K562 (cell line): ENCODE data around the gene CDKN2B. TPM values are rescaled to one million over a fixed set of nuclear protein-coding genes. Genes with fewer than 3 reads are reported as not detected.

Experiments
- ATAC-seq: fragments of 200-7000 bp; cut with Tn5 transposase; 3 replicates; pipeline ENCODE4 v1.9.1; 2020; ENCODE audit warnings: moderate library complexity
- BruUV-seq: library from RNA; stranded (reverse); fragments of 400-500 nt; replicated peaks from 2 replicates; lab custom pipeline; 2021; lab: Mats Ljungman, UMichigan
- CTCF ChIA-PET: fragments of 300-600 bp; formaldehyde crosslinking; extraction: SDS; loops from one replicate; lab custom pipeline; 2021; ENCODE audit warnings: low intra/inter-chr PET ratio; lab: Yijun Ruan, JAX
- POLR2A ChIA-PET: fragments of 300-600, 350-650 bp; sonication (Branson Sonifier 250); formaldehyde crosslinking; extraction: SDS; loops from one replicate; lab custom pipeline; 2021; ENCODE audit warnings: antibody characterized with exemption, inconsistent platforms; lab: Yijun Ruan, JAX
- DNase-seq, 4 experiments: peaks; one replicate each; pipeline versions ENCODE4 v3.0.0 to v3.0.0-alpha.2; 2011 to 2018; ENCODE audit warnings: low spot score in 3 of 4, mixed read lengths in 3 of 4; ENCODE audit errors: extremely low read depth in 1 of 4
- FAIRE-seq: peaks from 2 replicates; lab custom pipeline; 2011; peaks lifted over from hg19 to GRCh38; lab: Jason Lieb, UNC
- H2AFZ ChIP-seq: 2 replicates; pipeline ENCODE4 v1.6.0; 2011; ENCODE audit warnings: low read depth, low read length, control low read depth, inconsistent platforms
- H3K27ac ChIP-seq: fragments of 200-600 bp; 3 replicates; pipeline ENCODE4 v1.8.0; 2011; ENCODE audit warnings: low read depth, mild to moderate bottlenecking, control low read depth, inconsistent platforms, low read length, moderate library complexity, mixed read lengths; ENCODE audit errors: extremely low read depth
- H3K27me3 ChIP-seq, 2 experiments: fragments of 300-600 bp in 1 of 2; 2 replicates in 1 of 2; 3 replicates in 1 of 2; pipeline versions ENCODE4 v1.6.0 to v1.8.0; 2011; ENCODE audit warnings: inconsistent platforms in 2 of 2, low read length in 2 of 2, mild to moderate bottlenecking in 1 of 2, mixed read lengths in 1 of 2, moderate library complexity in 1 of 2; ENCODE audit not compliant: control insufficient read depth in 2 of 2, insufficient read depth in 2 of 2
- H3K36me3 ChIP-seq: fragments of 300-600 bp; 3 replicates; pipeline ENCODE4 v1.8.0; 2011; ENCODE audit warnings: mild to moderate bottlenecking, low read length, inconsistent platforms; ENCODE audit not compliant: control insufficient read depth, insufficient read depth
- H3K4me1 ChIP-seq, 2 experiments: fragments of 200-600 bp in 1 of 2; replicated peaks in 1 of 2; 2 replicates in 1 of 2; 3 replicates in 1 of 2; pipeline versions ENCODE4 v1.5.1 to v1.8.0; 2011; ENCODE audit warnings: inconsistent platforms in 2 of 2, low read length in 2 of 2, mild to moderate bottlenecking in 1 of 2, mixed read lengths in 1 of 2, moderate library complexity in 1 of 2; ENCODE audit not compliant: control insufficient read depth in 2 of 2, insufficient read depth in 2 of 2
- H3K4me2 ChIP-seq: 2 replicates; pipeline ENCODE4 v1.6.1; 2011; ENCODE audit warnings: low read length, control low read depth, inconsistent platforms, mixed read lengths; ENCODE audit not compliant: insufficient read depth
- H3K4me3 ChIP-seq: fragments of 200-600 bp; sonication (generic), shearing (Covaris generic); 2 replicates; pipeline ENCODE4 v1.5.1; 2016; ENCODE audit warnings: control low read depth, inconsistent platforms
- H3K79me2 ChIP-seq: fragments of 200-600 bp; 3 replicates; pipeline ENCODE4 v1.8.0; 2011; ENCODE audit warnings: low read length, inconsistent platforms; ENCODE audit not compliant: control insufficient read depth, insufficient read depth
- H3K9ac ChIP-seq, 2 experiments: 2 replicates each; pipeline versions ENCODE4 v1.6.0 to v1.6.1; 2011; ENCODE audit warnings: low read depth in 2 of 2, low read length in 2 of 2, control low read depth in 1 of 2, inconsistent platforms in 1 of 2, mild to moderate bottlenecking in 1 of 2, mixed read lengths in 1 of 2; ENCODE audit not compliant: insufficient read depth in 1 of 2
- H3K9me1 ChIP-seq: one replicate; pipeline ENCODE4 v1.6.0; 2011; ENCODE audit warnings: inconsistent platforms, mild to moderate bottlenecking, low read length, moderate library complexity; ENCODE audit not compliant: control insufficient read depth, insufficient read depth
- H3K9me3 ChIP-seq: replicated peaks from 2 replicates; pipeline ENCODE4 v1.5.1; 2011; ENCODE audit warnings: low read depth, low read length, inconsistent platforms; ENCODE audit not compliant: control insufficient read depth, insufficient read depth
- H4K20me1 ChIP-seq: replicated peaks from 2 replicates; pipeline ENCODE4 v1.6.1; 2011; ENCODE audit warnings: low read length, inconsistent platforms, mixed read lengths; ENCODE audit not compliant: control insufficient read depth, insufficient read depth
- E2F8 ChIP-seq: fragments of 450-650 bp; IDR thresholded peaks from 2 replicates; pipeline ENCODE4 v1.7.1; 2018; ENCODE audit warnings: mild to moderate bottlenecking, low read depth; ENCODE audit not compliant: partially characterized antibody
- GTF2F1 ChIP-seq: IDR thresholded peaks from 2 replicates; pipeline ENCODE4 v1.6.1; 2011; ENCODE audit warnings: low read depth, low read length, improper control_type of control experiment
- LARP7 ChIP-seq: fragments of 450-650 bp; IDR thresholded peaks from 2 replicates; pipeline ENCODE4 v1.6.1; 2016
- LCOR ChIP-seq: sonication (generic); formaldehyde crosslinking; IDR thresholded peaks from 2 replicates; pipeline ENCODE4 v1.8.0; 2022; ENCODE audit warnings: mild to moderate bottlenecking, missing genetic modification reagents
- MCM2 ChIP-seq: fragments of 450-650 bp; IDR thresholded peaks from 2 replicates; pipeline ENCODE4 v1.6.1; 2017; ENCODE audit warnings: low read depth, mild to moderate bottlenecking
- NEUROD1 ChIP-seq: fragments of 150-350 bp; IDR thresholded peaks from 2 replicates; pipeline ENCODE4 v1.6.1; 2014; ENCODE audit warnings: borderline replicate concordance, low read length, low read depth; ENCODE audit not compliant: partially characterized antibody
- NFIC ChIP-seq: fragments of 450-650 bp; IDR thresholded peaks from 2 replicates; pipeline ENCODE4 v1.6.1; 2017; ENCODE audit warnings: mild to moderate bottlenecking, inconsistent platforms
- POLR3A ChIP-seq: IDR thresholded peaks from 2 replicates; pipeline ENCODE4 v1.6.1; 2011; ENCODE audit warnings: borderline replicate concordance, mild to moderate bottlenecking, moderate library complexity; ENCODE audit not compliant: insufficient read length, insufficient read depth; ENCODE audit errors: extremely low read depth
- SPI1 ChIP-seq: IDR thresholded peaks from 2 replicates; pipeline ENCODE4 v1.6.1; 2011; ENCODE audit warnings: low read depth, low read length, control low read depth, borderline replicate concordance
- TCFL5 ChIP-seq: fragments of 250-450 bp; sonication (Bioruptor Pico); conservative IDR thresholded peaks from 2 replicates; pipeline ENCODE4 v1.6.1; 2021; ENCODE audit warnings: mild to moderate bottlenecking, moderate library complexity, matching md5 sums
- ZC3H8 ChIP-seq: fragments of 450-650 bp; IDR thresholded peaks from 2 replicates; pipeline ENCODE4 v1.6.1; 2017
- ZNF274 ChIP-seq: IDR thresholded peaks from 2 replicates; pipeline ENCODE4 v1.6.1; 2011; ENCODE audit warnings: low read depth, mild to moderate bottlenecking, low read length, moderate library complexity, borderline replicate concordance
- ZNF318 ChIP-seq, 2 experiments: fragments of 450-650 bp; IDR thresholded peaks; 2 replicates each; pipeline ENCODE4 v1.6.1; 2016; ENCODE audit warnings: mild to moderate bottlenecking in 2 of 2, borderline replicate concordance in 1 of 2, low read depth in 1 of 2, moderate library complexity in 1 of 2
- WGBS: fragments of 100-300 bp; shearing (Covaris generic); methylation state at CpG from one replicate; pipeline ENCODE4 v1.1.6; 2016; ENCODE audit warnings: low coverage, mixed read lengths; ENCODE audit not compliant: insufficient coverage; ENCODE audit errors: missing lambda C conversion rate; 5-methylcytosine and 5-hydroxymethylcytosine counted together
- in situ Hi-C: fragments of 300-500 bp; cut with MboI; formaldehyde crosslinking; loops from 4 replicates; pipeline ENCODE4 v1.15.0; 2018; ENCODE audit warnings: inconsistent platforms, mixed read lengths
- intact Hi-C: fragments of 100-400 bp; cut with micrococcal nuclease; formaldehyde crosslinking; loops from 2 replicates; pipeline ENCODE4 v1.14.2; 2022
- polyA plus RNA-seq, 8 experiments: library from polyadenylated mRNA; depleted of rRNA in 4 of 8; stranded (reverse) in 5 of 8; unstranded in 3 of 8; fragments of >200 nt; fragmentation: Nextera tagmentation in 2 of 8; fragmentation: Illumina TruSeq in 1 of 8; extraction: Ambion mirVana in 2 of 8; extraction: Trizol in 1 of 8; gene quantifications; 2 replicates each; pipeline versions ENCODE4 v1.2.1 to v1.2.3, GENCODE V29; 2011 to 2014; ENCODE audit warnings: inconsistent platforms in 1 of 8, missing spikeins in 1 of 8
- total RNA-seq, 7 experiments: library from RNA; depleted of rRNA in 6 of 7; stranded (reverse); fragments of >200 nt in 6 of 7; fragmentation: Illumina TruSeq in 2 of 7; extraction: Trizol in 2 of 7; gene quantifications; 2 replicates each; pipeline versions ENCODE4 v1.2.1 to v1.2.3, GENCODE V29; 2011 to 2021; ENCODE audit warnings: low replicate concordance in 1 of 7

Gene CDKN2B
- total and polyA plus RNA-seq, 9 of the 15 experiments (the other 6 are each of a cell fraction or from before 2014, with no cell fraction given): not detected

- intact Hi-C loops (no loop called here), in situ Hi-C loops (no loop called here)
- CTCF ChIA-PET: no interaction called here
- H3K4me2 ChIP-seq: no peak overlapping the region
- no peak overlapping the region for H2AFZ ChIP-seq
- no peaks in the 10 kb centered on the region for H3K36me3 ChIP-seq
- no peak overlapping the region for H3K27ac ChIP-seq
- H3K9me1 ChIP-seq: no peaks in the 10 kb centered on the region
- no peaks in the 10 kb centered on the region for H3K9me3 ChIP-seq
- H3K4me1 ChIP-seq: no peaks in the 10 kb centered on the region
- H3K79me2 ChIP-seq: no peaks in the 10 kb centered on the region
- DNase-seq: no peak
- no TSS peak for BruUV-seq
- H3K9ac ChIP-seq: no peak overlapping the region
- POLR2A ChIA-PET: no interaction called here
- H4K20me1 ChIP-seq: no peaks in the 10 kb centered on the region
- no peak overlapping the region for H3K4me3 ChIP-seq
- no peak for FAIRE-seq
- no peaks in the 10 kb centered on the region for H3K27me3 ChIP-seq
- no peak for ATAC-seq
- no CpG with 5 or more reads among the region's 8 CpGs for WGBS
- TF ChIP-seq ZNF274 (no peak), LCOR (CRISPR knock-in tag) (no peak), GTF2F1 (no peak), LARP7 (no peak), E2F8 (no peak), NFIC (no peak), MCM2 (no peak), SPI1 (no peak), NEUROD1 (no peak), ZC3H8 (no peak), POLR3A (no peak), TCFL5 (CRISPR knock-in tag) (no peak), ZNF318 (IDR thresholded peaks at IDR 0.05; ENCODE audit: borderline replicate concordance in 1 of 2, low read depth in 1 of 2) (no peak)
Observed at GRCh38 chr9:22008384-22008716, 755 bp downstream of the CDKN2B start.
